ENCODE results near the gene KCNT2. TPM values are rescaled to one million over a fixed set of nuclear protein-coding genes. Genes with fewer than 3 reads are reported as not detected.
A peak's percentile ranks its signal among the peaks of the same experiment; 100 is the strongest.

Gene KCNT2
- total RNA-seq, 4 donors from 2014 or later = 1.6 to 20.9 (median 8.9) TPM

DNA sequence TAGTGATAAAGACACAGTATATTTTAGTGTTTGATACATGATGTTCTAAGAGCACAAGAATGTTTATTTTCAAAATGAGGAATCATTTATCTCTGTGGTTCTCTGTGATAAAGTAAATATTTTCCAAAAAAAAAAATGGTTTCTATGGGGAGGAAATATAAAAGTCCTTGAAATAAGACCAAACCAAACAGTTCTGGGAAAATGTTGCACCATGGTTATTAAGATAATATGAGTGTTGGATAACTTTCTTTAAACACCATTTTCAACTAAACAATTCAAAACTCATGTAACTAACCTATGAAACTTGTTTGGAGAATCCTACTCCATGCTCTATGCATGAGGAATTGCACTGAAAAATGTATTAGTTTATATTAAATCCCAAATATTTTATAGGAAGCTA lies 184.6 kb downstream of the KCNT2 start:
- no peak for DNase-seq (ENCODE audit: low spot score)
- ATAC-seq (ENCODE audit: low FRiP score) = no peak
- TF ChIP-seq, protein P1, sequence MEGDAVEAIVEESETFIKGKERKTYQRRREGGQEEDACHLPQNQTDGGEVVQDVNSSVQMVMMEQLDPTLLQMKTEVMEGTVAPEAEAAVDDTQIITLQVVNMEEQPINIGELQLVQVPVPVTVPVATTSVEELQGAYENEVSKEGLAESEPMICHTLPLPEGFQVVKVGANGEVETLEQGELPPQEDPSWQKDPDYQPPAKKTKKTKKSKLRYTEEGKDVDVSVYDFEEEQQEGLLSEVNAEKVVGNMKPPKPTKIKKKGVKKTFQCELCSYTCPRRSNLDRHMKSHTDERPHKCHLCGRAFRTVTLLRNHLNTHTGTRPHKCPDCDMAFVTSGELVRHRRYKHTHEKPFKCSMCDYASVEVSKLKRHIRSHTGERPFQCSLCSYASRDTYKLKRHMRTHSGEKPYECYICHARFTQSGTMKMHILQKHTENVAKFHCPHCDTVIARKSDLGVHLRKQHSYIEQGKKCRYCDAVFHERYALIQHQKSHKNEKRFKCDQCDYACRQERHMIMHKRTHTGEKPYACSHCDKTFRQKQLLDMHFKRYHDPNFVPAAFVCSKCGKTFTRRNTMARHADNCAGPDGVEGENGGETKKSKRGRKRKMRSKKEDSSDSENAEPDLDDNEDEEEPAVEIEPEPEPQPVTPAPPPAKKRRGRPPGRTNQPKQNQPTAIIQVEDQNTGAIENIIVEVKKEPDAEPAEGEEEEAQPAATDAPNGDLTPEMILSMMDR (IDR thresholded peaks at IDR 0.05) = no peak

- TF ChIP-seq, protein P1 (IDR thresholded peaks at IDR 0.05) = no peak
- DNase-seq (ENCODE audit: low spot score) = no peak
- no peak for ATAC-seq (ENCODE audit: low FRiP score)
Measured at GRCh38 chr1:196418772-196419171, 189.5 kb downstream of the KCNT2 start.

DNA sequence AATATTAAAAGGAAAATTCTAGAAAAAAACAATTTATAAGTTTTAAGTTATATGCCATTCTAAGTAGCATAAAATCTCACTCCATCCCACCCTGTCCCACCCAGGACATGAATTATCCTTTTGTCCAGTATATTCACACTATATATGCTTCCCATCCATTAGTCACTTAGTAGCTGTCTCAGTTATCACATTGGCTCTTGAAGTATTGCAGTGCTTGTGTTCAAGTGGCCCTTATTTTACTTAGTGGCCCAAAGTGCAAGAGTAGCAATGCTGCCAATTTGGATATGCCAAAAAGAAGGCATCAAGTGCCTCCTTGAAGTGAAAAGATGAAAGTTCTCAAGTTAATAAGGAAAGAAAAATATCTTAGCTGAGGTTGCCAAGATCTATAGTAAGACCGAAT lies 192.3 kb downstream of the KCNT2 start:
- DNase-seq (ENCODE audit: low spot score) = no peak
- no peak for ATAC-seq (ENCODE audit: low FRiP score)
- TF ChIP-seq, protein P1 (IDR thresholded peaks at IDR 0.05) = no peak

GRCh38 chr1:196412326-196412725 lies 195.9 kb downstream of the KCNT2 start:
- TF ChIP-seq, protein P1 (IDR thresholded peaks at IDR 0.05) = no peak
- ATAC-seq (ENCODE audit: low FRiP score) = no peak

DNA sequence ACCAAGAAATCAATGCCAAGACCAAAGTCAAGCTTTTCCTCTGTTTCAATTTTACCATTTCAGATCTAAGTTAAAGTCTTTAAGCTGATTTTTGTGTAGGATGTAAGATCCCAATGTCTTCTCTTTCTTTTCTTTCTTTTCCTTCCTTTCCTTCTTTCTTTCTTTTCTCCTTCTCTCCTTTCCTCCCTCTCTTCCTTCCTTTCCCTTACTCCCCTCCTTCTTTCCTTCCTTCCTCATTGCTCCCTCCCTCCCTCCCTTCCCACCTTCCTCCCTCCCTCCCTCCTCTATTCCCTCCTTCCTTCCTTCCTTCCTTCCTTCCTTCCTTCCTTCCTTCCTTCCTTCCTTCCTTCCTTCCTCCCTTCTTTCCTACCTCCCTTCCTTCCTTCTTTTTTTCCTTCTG lies 197.5 kb downstream of the KCNT2 start:
- DNase-seq (ENCODE audit: low spot score) (no peak), ATAC-seq (ENCODE audit: low FRiP score) (no peak)
- TF ChIP-seq, protein P1 (IDR thresholded peaks at IDR 0.05) = no peak

More at GRCh38 chr1:196412326-196412725, 195.9 kb downstream of the KCNT2 start:
- no peak for DNase-seq (ENCODE audit: low spot score)

GRCh38 chr1:196409586-196409985 lies 198.7 kb downstream of the KCNT2 start:
- TF ChIP-seq, protein P1 (IDR thresholded peaks at IDR 0.05) = no peak
- DNase-seq (ENCODE audit: low spot score) = no peak
- ATAC-seq (ENCODE audit: low FRiP score) = no peak

- DNase-seq (ENCODE audit: low spot score) = no peak
- peak; percentile 57 for ATAC-seq (ENCODE audit: low FRiP score)
- TF ChIP-seq, protein P1 (IDR thresholded peaks at IDR 0.05) = no peak
Measured at GRCh38 chr1:196407358-196408051, 200.7 kb downstream of the KCNT2 start.
